Stimulated activated CD8-positive, alpha-beta memory T cell treated with anti-CD3 and anti-CD28 coated beads, Interleukin-7, amount 100 ng/mL, for 48 hours (primary cell): ENCODE results near the gene RFX4.
"Not testable (repeated sequence)": the region's sequence is repeated elsewhere in the genome, so short reads cannot be mapped to it uniquely, and the experiment has no call there.

Experiments used
- DNase-seq, 2 donors: peaks; one replicate each; pipeline ENCODE4 v3.0.0-alpha.2; 2020; ENCODE audit warnings: low read depth in 1 of 2; ENCODE audit errors: extremely low read depth in 1 of 2

Gene RFX4

DNA sequence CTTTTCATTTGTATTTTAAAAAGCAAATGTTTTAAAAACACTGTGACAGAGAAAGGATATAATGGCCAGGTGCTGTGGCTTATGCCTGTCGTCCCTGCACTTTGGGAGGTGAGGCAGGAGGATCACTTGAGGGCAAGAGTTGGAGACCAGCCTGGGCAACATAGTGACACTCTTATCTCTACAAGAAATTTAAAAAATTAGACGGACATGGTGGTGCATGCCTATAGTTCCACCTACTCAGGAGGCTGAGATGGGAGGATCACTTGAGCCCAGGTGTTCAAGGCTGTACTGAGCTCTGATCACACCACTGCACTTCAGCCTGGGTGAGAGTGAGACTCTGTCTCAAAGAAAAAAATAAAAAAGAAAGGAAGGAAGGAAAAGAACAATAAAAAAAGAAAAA lies 7.8 kb downstream of the RFX4 start:
- no peak for DNase-seq

DNA sequence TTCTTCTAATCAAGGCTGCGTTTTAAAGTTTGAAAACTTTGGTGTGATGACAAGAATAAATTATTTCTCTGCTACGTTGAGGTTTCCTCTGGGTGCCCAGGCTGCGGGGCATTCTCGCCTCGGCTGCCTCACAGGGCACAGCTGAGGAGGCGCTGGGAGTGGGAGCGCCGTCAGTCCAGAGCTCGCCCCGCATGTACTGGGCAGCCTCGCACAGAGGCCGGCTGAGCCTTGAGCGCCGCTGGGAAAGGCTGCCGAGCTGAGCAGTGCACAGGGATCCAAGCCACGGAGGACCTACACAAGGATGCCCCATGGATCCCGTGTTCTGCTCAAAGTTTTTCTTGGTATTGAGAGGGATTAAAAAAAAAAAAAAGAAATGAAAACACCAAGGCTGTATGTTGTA lies 11.6 kb downstream of the RFX4 start:
- DNase-seq: no peak

- DNase-seq: no peak
Observed at GRCh38 chr12:106595268-106595667, 12.5 kb downstream of the RFX4 start.

- no peak for DNase-seq
Observed at GRCh38 chr12:106598003-106598402, 15.2 kb downstream of the RFX4 start.

- DNase-seq: no peak
Observed at GRCh38 chr12:106599302-106599701, 16.5 kb downstream of the RFX4 start.

- no peak for DNase-seq
Observed at GRCh38 chr12:106600503-106600902, 17.7 kb downstream of the RFX4 start.

GRCh38 chr12:106601031-106601430 lies 18.2 kb downstream of the RFX4 start:
- DNase-seq: no peak

- DNase-seq: no peak
Observed at GRCh38 chr12:106601496-106601895, 18.7 kb downstream of the RFX4 start.

- DNase-seq: no peak
Observed at GRCh38 chr12:106602076-106602475, 19.3 kb downstream of the RFX4 start.

DNA sequence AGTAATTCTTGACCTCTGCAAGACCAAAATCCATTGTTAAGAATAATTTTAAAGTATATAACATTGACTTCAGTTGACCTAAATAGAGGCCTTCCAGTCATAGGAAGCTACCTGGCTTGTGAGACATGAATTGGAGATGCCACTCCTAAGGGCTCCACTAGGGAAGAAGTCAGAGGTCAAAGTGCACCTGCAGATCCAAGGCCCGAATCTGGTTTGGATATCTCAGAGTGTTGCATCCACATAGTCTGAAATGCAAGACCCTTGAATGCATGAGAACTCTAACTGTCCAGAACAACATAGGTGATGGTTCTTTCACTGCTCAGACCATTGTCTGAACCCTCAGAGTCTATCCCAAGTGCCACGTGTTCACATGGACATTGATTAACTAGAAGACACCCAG lies 22.4 kb downstream of the RFX4 start:
- no peak for DNase-seq

- not testable (repeated sequence) for DNase-seq
Observed at GRCh38 chr12:106620588-106620987, 37.8 kb downstream of the RFX4 start.

DNA sequence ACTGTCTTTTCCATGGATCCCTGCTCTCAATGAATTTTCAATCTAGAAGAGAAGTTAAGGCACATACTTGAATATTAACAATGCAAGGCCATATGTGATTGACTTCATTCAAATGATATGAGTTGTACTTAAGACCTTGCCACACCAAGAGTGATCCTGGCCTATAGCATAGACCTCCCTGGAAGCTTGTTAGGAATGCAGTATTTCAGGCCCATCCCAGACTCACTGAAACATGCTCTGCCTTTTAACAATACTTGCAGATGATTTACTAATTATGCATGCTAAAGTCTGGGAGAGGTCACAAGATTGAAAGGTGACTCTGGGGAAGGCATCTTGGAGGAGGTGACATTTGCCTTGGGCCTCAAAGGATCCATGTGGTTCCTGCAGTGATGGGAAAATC lies 43.2 kb downstream of the RFX4 start:
- no peak for DNase-seq

DNA sequence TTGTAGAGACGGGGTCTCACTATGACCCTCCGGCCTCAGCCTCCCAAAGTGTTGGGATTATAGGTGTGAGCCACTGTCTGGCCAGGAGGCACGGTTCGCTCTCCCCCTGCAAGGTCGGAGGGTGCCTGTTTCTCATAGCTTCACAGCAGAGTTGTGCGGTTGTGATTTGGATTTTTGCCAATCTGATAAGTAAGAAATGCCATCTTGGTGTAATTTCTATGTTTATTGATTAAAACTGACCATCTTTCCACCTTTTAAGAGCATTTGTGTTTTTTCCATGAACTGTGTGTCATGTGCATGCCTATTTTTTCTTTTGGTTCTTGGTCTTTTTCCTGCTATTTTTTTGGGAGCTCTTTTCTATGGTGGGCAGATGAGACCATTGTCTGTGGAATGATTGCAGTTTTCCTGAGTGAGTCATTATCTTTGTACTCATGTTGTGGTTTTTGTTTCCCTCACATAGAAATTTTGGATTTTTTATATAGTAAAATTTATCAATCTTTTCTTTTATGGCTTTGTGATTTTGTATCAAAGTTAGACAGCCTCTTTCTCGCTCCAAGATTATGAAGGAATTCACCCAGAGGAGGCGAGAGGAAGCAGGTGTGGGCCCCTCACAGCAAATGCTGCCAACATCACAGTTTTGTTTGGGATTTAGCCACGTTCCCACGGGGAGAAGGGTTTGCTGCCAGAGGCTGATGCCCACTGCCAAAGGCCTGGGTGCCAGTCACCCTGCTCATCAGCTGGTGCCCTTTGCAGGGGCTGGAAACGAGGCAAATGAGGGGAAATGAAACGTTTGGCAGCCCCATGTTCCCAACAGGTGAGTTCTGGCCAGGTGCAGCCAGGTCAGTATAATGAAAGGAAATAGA lies 47.2 kb downstream of the RFX4 start:
- no peak for DNase-seq

GRCh38 chr12:106631150-106631549 lies 48.3 kb downstream of the RFX4 start:
- DNase-seq: no peak

DNA sequence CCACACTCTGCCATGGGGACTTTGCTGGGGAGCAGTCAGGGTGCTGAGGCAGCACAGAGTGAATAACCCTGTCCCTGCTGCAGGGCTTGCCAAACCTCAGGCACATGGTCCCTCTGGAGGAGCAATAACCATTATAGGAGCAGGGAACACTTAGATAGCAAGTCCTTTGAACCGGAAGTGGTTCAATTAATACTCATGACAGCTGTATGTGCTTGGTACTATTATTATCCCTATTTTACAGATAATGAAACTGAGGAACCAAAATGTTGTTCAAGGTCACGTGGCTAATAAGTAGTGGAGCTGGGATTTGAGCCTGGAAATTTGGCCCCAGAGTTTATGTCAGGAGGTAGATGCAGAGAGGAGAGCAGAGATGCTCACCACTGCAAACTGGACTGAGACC lies 49.0 kb downstream of the RFX4 start:
- no peak for DNase-seq

DNA sequence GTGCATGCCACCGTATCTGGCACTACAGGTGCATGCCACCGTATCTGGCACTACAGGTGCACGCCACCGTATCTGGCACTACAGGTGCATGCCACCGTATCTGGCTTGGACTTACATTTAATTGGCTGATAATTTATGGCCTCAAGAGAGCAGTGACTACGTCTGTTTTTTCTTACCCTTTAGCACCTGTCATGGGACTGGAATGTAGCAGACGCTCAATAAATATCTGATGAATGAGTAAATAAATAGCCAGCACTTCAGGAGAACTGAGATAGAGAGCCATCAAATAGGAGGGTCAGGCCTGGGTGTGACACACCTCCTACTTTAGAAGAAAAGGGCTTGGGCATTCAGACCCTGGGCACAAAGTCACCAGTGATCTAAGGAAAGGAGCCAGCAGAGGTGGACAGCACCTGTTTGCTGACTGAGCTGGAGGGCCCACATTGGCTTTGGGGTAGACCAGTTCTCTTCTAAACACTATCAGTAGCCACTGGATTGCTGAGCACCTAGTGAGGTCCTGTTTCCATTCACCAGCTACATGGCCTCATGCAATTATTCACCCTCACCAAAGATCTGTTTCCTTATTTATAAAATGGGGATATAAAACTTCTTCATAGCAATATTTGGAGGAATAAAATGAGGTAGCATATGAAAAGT lies 50.1 kb downstream of the RFX4 start:
- no peak for DNase-seq

DNA sequence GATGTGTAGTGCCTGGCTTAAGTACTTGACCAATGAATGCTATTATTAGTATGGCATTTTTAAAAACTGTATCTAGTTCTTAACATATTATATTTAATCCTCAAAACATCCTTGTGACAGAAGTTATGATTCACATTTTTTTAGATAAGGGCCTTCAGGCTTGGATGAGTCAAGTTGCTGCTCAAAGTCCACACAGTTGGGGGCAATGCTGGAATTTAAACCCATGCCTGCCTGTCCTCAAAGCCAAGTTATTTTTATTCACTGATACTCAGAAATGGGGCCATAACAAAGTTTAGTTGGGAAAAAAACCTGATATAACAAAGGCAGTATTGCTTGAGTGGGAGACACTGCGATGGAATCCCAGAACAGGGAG lies 50.6 kb downstream of the RFX4 start:
- DNase-seq: no peak

DNA sequence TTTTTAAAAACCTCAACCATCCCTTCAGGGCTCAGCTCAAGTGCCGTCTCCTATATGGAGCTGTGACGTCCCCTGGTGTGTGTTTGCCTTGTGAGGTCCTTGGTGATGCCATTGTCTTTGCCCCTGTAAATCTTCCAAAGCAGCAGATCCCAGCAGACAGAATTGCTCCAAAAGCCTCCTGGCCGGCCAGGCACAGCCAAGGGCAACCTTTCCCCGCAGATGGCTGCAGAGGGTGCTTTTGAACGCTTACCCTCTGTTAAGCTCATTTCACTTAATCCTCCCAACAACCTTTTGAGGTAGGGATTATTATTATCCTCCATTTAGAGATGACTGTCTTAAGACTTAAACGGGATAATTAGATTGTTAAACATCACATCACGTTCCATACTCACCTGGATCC lies 51.4 kb downstream of the RFX4 start:
- no peak for DNase-seq

- DNase-seq: no peak
Observed at GRCh38 chr12:106643000-106643399, 60.2 kb downstream of the RFX4 start.

DNA sequence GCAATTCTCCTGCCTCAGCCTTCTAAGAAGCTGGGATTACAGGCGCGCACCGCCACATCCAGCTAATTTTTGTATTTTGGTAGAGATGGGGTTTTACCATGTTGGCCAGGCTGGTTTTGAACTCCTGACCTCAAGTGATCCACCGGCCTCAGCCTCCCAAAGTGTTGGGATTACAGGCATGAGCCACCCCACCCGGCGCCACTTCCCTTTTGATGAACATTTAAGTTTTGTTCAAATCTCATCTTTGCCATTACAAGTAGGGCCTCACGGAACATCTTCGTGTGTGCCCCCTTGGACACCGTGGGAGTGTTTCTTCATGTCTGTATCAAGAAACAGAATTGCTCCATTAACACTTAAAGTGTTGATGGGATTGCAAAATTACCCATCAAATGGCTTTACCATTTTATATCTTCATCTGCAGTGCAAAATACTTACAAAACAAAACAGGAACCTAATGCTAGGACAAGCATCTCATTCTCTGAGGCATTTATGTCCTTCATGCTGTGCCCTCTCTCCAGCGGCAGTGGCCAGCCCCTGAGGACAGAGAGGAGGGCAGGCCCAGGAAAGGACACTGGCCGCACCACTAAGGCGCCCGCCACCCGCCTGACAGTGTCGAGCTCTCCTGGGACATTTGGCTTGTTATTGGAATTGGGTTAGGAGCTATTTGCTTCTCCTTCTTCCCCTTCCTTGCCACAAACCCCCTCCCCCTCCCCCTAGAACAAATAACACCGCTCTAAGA lies 61.7 kb downstream of the RFX4 start:
- DNase-seq: no peak

DNA sequence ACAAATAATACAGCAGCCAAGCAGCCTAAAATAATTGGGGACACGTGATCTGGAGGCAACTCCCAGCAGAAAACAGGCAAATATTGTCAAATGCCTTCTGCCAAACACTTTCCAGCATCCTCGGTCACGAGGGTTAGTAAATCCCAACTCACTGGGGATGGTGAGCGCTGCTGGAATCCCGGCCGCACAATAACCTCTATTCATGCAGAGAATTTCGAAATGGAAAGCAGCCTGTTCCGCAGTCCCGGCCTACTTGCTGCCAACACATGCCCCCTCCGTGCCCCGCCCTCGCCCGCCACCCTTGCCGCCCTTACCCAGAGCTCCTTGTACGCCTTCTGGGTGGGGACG lies 62.2 kb downstream of the RFX4 start:
- no peak for DNase-seq
